ENCODE results near the gene CKLF.

DNA sequence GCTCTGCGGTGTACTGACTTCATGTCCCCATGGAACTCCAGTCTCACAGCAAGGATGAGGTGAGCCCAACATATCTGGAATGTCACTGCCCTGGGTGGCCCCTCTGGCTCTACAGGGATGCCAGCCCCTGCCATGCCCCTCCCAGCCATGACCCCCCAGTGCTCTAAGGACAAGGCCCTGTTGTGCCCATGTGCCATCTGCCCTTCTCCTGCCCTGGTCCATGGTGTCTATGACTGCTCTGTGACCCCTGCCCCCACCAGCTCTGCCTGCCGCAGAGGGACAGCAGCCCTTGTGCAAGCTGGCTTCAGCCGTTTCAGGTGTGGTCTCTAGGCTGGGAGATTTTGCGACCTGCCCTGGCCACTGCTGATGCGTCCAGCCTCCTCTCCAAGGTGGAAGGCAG lies 42.8 kb upstream of the CKLF start:
- TF ChIP-seq GATA2 (IDR thresholded peaks at IDR 0.05; ENCODE audit: low read depth, low read length) (no peak), GATA3 (IDR thresholded peaks at IDR 0.05; ENCODE audit: low read depth, low read length) (no peak)
